WI38 (cell line): Measurements from ENCODE around the gene RNF186.
A peak's percentile ranks its signal among the peaks of the same experiment; 100 is the strongest.

ENCODE experiments used
- H3K4me3 ChIP-seq: 2 replicates; pipeline ENCODE4 v1.5.1; 2011; ENCODE audit warnings: low read depth, mild to moderate bottlenecking, control low read depth, low read length
- TF ChIP-seq, protein P1 (sequence below): IDR thresholded peaks from 2 replicates; pipeline ENCODE4 v1.5.1; 2012; ENCODE audit warnings: low read depth, mild to moderate bottlenecking, control low read depth, low read length

Gene RNF186

DNA sequence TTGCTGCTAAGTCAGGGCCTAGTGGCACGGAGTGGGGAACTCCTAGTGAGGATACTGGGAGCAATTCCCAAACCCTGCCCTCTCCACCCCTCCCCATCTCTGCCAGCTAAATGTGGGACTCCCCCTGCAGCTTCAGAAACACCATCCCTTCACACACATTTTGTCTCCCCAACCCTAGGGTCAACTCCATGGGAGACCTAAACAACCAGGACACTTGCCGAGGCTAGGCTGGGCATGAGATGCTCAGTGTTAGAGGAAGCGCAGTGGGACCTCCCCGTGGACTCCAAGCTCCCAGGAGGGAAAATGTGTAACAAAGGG is 1.5 kb downstream of the RNF186 start:
- H3K4me3 ChIP-seq, result no peak overlapping the region
- TF ChIP-seq, protein P1, sequence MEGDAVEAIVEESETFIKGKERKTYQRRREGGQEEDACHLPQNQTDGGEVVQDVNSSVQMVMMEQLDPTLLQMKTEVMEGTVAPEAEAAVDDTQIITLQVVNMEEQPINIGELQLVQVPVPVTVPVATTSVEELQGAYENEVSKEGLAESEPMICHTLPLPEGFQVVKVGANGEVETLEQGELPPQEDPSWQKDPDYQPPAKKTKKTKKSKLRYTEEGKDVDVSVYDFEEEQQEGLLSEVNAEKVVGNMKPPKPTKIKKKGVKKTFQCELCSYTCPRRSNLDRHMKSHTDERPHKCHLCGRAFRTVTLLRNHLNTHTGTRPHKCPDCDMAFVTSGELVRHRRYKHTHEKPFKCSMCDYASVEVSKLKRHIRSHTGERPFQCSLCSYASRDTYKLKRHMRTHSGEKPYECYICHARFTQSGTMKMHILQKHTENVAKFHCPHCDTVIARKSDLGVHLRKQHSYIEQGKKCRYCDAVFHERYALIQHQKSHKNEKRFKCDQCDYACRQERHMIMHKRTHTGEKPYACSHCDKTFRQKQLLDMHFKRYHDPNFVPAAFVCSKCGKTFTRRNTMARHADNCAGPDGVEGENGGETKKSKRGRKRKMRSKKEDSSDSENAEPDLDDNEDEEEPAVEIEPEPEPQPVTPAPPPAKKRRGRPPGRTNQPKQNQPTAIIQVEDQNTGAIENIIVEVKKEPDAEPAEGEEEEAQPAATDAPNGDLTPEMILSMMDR, result no peak

DNA sequence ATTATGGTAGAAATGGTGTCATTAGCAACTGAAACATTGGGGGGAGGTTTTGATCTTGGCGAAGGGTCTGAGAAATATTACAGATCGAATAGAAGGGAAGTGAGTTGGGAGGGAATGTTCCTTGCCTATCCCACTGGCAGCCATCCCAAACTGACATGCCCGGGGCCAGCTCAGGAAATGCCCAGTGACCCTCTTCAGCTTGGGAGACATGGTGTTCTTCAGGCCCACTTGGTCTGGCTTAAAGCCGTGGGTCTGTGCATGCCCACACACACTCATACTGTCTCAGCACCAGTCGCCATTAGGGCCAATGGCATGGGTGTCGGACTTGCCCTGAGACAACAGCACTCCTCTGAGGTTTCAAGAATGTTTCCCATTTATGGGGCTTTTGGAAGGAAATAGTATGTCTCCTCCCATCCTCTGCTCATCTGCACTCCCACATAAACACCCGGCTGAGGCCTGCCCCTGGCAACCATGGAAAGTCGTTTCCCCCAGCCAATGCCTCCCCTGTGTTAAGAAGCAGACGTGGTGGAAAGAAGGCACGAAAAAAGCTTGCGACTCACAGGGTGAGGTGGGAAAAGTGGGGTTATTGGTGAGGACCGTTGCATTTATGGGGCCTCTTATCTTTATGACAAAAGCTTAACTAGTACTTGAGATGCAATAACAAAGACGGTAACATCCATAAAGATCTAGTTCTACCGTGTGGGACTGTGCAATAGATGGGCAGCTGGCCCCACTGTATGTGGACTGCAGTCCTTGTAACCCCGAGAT is 2.0 kb downstream of the RNF186 start:
- TF ChIP-seq, protein P1, result no peak
- H3K4me3 ChIP-seq, result no peak overlapping the region

DNA sequence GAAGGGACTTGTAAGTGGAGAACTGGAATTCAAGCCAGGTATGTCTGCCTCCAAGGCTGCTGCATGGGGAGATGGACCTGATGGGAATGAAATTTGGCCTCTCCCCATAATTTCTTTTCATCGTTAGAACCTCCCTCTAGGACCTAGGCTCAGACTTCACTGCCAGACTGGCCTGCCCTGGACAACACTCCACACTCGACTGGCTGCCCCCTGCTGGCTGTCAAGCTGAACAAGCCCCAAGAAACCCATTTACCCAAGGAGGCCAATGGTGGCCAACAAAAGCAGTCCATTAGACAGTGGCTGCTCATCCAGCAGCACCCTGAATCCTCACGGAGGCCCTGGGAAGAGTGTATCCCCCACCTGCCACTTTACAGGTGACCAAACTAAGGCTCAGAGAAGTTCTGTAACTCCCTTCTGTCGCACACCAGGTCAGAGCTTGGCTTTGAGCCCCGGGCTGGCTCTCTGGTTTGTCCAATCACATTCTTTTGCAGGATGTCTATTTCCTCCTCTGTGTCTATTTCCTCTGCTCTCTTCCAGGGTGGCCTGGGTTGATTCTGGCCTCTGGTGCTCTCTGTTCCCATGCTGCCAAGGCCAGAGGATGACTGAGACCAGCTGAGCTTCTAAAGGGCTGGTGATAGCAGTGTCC is 3.8 kb downstream of the RNF186 start:
- no peak overlapping the region for H3K4me3 ChIP-seq
- TF ChIP-seq, protein P1, result peak; percentile 58

DNA sequence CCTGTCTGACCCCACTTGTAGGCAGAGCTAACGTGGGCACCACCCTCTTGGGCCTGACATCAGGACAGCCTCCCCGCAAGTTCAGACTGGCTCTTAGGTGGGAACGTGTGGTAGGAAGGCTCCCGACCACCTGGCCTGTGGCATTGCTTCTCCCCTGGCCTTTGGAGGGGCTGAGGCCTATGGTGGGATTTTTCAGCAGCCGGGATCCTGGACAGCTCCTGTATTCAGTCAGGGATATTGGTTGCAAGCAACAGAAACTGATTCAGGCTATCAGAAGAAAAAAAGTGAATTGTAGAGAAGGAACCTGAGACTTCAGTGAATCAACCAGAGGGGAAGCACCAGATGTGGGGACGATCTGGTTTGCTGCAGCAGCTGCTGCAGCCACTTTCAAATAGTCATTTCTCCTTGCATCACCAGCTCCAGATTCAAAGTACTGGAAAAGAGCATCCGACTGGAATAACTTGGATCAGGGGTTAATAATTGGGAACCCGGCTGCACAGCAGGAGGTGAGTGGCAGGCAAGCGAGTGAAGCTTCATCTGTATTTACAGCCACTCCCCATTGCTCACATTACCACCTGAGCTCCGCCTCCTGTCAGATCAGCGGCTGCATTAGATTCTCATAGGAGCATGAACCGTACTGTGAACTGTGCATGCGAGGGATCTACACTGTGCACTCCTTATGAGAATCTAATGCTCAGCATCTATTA is 5.9 kb downstream of the RNF186 start:
- no peak overlapping the region for H3K4me3 ChIP-seq
- TF ChIP-seq, protein P1, result no peak

DNA sequence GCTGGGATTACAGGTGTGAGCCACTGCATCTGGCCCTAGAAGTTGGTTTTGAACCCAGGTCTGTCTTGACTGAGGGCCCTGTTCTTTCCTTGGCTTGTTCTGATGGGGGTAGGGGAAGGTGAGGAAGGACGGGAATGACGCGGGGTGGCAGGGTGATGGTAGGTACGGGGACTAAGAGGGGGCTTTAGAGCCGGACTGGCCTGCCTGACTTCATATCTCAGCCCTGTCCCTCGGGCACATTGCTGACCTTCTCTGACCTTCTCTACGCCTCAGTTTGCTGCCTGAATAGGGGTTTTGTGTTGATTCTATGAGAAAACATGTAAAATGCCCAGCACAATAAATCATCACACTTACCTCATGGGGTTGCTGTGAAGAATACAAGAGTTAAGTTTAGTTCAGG is 6.7 kb downstream of the RNF186 start:
- H3K4me3 ChIP-seq, result no peak overlapping the region
- TF ChIP-seq, protein P1, result no peak

DNA sequence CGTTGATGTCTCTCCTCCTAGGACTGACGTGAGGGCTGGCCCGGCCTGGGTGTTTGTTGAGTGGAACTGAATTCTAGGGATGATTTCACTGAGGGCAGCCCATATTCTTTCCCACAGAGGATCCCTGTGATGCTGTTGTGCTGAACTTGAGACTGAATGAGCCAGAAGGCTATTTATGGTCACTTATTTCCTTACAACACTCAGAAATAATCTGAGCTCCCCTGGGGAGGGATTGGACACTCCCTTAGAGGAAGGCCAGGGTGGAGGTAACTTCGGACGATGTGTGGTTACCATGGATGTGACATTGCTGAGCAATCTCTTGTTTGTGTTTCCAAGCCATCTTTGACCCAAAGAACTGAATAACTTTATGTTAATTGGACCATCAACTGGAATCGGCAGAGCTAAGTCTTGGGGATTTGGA is 10.2 kb downstream of the RNF186 start:
- no peak overlapping the region for H3K4me3 ChIP-seq
- TF ChIP-seq, protein P1, result no peak

DNA sequence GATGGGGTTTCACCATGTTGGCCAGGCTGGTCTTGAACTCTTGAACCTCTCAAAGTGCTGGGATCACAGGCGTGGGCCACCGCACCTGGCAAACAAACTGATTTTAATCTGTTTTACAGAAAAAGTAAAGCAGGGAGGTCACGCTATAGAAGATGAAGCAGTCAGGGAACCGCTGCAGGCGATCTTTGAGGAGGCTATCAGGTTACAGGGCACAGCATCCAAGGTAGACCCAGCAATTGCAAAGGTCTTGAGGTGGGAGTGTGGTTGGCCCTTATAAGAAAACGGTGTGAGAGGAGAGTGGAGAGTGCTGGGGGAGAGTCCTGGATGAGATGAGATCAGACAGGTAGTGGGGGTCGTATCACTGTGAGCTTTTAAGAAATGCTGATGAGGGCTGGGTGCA is 12.8 kb downstream of the RNF186 start:
- no peak overlapping the region for H3K4me3 ChIP-seq
- TF ChIP-seq, protein P1, result no peak
